ENCODE measurements around the gene TMEM145. TPM values are rescaled to one million over a fixed set of nuclear protein-coding genes. Genes with fewer than 3 reads are reported as not detected.

Gene TMEM145
- total and polyA plus RNA-seq, 9 of the 15 experiments (the other 6 are each of a cell fraction or from before 2014, with no cell fraction given), result 0.80 to 5.5 (median 1.9) TPM; not detected in 3

DNA sequence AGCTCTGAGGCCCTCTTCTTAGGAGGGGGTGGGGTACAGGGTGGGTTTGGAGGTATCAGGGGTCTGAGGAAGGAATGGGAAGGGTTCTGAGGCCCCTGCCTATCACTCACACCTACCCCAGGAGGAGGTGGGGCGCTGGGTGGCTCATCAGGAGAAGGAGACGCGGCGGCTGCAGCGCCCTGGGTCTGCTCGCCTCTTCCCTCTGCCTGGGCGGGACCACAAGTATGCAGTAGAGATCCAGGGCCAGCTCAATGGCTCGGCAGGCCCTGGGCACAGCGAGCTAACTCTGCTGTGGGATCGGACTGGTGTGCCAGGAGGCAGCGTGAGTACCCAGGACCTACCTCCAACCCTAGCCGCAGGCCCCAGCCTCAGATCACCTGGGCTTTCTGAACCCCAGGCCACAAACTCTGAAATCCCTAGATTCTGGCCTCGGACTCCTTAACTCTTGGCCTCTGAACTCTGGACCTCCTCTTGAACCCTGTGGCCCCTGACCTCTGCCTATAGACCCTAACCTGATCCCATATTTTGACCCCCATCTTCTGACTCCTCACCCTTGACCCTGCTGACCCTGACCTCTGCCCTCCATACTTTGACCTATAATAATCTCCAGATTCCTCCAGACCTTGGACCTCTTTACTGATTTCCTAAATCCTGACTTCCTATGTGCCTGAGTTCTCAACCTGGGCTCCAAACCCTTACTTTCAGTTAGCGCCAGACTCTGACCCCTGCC, 36.4 kb downstream of the TMEM145 start:
- Histone ChIP-seq H3K9ac (ENCODE audit: insufficient read depth in 1 of 2, low read depth in 2 of 2, low read length in 2 of 2) (no peak overlapping the region; a peak in 1 of 4 replicates), H3K36me3 (ENCODE audit: control insufficient read depth, insufficient read depth, low read length) (peaks cover 5% of the 10 kb centered on the region; the same call in 1 of the 3 replicates), H3K4me3 (no peak overlapping the region), H3K9me3 (replicated peaks; ENCODE audit: control insufficient read depth, insufficient read depth, low read depth, low read length) (no peaks in the 10 kb centered on the region), H3K4me2 (ENCODE audit: insufficient read depth, low read length) (no peak overlapping the region), H3K27ac (ENCODE audit: extremely low read depth, low read depth, low read length) (no peak overlapping the region), H3K79me2 (ENCODE audit: control insufficient read depth, insufficient read depth, low read length) (no peaks in the 10 kb centered on the region), H3K9me1 (ENCODE audit: control insufficient read depth, insufficient read depth, low read length) (no peaks in the 10 kb centered on the region), H4K20me1 (replicated peaks; ENCODE audit: control insufficient read depth, insufficient read depth, low read length) (no peaks in the 10 kb centered on the region), H3K4me1 (replicated peaks in 1 of 2; ENCODE audit: control insufficient read depth in 2 of 2, insufficient read depth in 2 of 2, low read length in 2 of 2) (peaks cover 0 to 19% of the 10 kb centered on the region in 2 experiments; a peak in 1 of 5 replicates), H2AFZ (ENCODE audit: low read depth, low read length) (no peak overlapping the region), H3K27me3 (ENCODE audit: control insufficient read depth in 2 of 2, insufficient read depth in 2 of 2, low read length in 2 of 2) (no peaks in the 10 kb centered on the region)
- ChIA-PET POLR2A (no interaction called here), CTCF (ENCODE audit: low intra/inter-chr PET ratio) (no interaction called here)
- DNase-seq (ENCODE audit: extremely low read depth in 1 of 4, low spot score in 3 of 4) (no peak), ATAC-seq (no peak), FAIRE-seq (no peak)
- BruUV-seq (replicated peaks), result no TSS peak
- 66% methylated on average over 8 of the region's 14 CpGs for WGBS (ENCODE audit: insufficient coverage, low coverage, missing lambda C conversion rate)
- intact Hi-C loops (cut with micrococcal nuclease) (no loop called here), in situ Hi-C loops (cut with MboI) (no loop called here)
- TF ChIP-seq, protein P1, sequence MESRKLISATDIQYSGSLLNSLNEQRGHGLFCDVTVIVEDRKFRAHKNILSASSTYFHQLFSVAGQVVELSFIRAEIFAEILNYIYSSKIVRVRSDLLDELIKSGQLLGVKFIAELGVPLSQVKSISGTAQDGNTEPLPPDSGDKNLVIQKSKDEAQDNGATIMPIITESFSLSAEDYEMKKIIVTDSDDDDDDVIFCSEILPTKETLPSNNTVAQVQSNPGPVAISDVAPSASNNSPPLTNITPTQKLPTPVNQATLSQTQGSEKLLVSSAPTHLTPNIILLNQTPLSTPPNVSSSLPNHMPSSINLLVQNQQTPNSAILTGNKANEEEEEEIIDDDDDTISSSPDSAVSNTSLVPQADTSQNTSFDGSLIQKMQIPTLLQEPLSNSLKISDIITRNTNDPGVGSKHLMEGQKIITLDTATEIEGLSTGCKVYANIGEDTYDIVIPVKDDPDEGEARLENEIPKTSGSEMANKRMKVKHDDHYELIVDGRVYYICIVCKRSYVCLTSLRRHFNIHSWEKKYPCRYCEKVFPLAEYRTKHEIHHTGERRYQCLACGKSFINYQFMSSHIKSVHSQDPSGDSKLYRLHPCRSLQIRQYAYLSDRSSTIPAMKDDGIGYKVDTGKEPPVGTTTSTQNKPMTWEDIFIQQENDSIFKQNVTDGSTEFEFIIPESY (CRISPR knock-in tag; IDR thresholded peaks at IDR 0.05), result peak; percentile 92
- peak; percentile 67 for TF ChIP-seq NR2C1 (IDR thresholded peaks at IDR 0.05)
- peak; percentile 78 for TF ChIP-seq NR2C1 (tag; IDR thresholded peaks at IDR 0.05)
- no peak for TF ChIP-seq CREBBP (IDR thresholded peaks at IDR 0.05; ENCODE audit: low read depth, low read length)
- no peak for TF ChIP-seq NR2C2 (CRISPR knock-in tag; IDR thresholded peaks at IDR 0.05)
- peak; percentile 53 for TF ChIP-seq NR2C2 (tag; IDR thresholded peaks at IDR 0.05)
- TF ChIP-seq, protein P2, sequence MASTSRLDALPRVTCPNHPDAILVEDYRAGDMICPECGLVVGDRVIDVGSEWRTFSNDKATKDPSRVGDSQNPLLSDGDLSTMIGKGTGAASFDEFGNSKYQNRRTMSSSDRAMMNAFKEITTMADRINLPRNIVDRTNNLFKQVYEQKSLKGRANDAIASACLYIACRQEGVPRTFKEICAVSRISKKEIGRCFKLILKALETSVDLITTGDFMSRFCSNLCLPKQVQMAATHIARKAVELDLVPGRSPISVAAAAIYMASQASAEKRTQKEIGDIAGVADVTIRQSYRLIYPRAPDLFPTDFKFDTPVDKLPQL (IDR thresholded peaks at IDR 0.05; ENCODE audit: extremely low read depth, insufficient read length), result no peak
- no peak for TF ChIP-seq HCFC1 (IDR thresholded peaks at IDR 0.05; ENCODE audit: low read depth, low read length)
- no peak for TF ChIP-seq ZNF695 (CRISPR knock-in tag; IDR thresholded peaks at IDR 0.05)

Data from K562 (cell line).